BLaER1 (cell line): Measurements from ENCODE around the gene NPTXR.
"Not testable (repeated sequence)": the region's sequence is repeated elsewhere in the genome, so short reads cannot be mapped to it uniquely, and the experiment has no call there.

Experiments
- H3K27ac ChIP-seq: shearing (Covaris generic); formaldehyde crosslinking; 2 replicates; pipeline ENCODE4 v1.8.1; 2022
- H3K27me3 ChIP-seq: shearing (Covaris generic); formaldehyde crosslinking; 2 replicates; pipeline ENCODE4 v1.8.1; 2022
- H3K36me3 ChIP-seq: shearing (Covaris generic); formaldehyde crosslinking; 2 replicates; pipeline ENCODE4 v1.8.1; 2022
- H3K4me1 ChIP-seq: shearing (Covaris generic); formaldehyde crosslinking; 2 replicates; pipeline ENCODE4 v1.8.1; 2022
- H3K4me2 ChIP-seq: shearing (Covaris generic); formaldehyde crosslinking; 2 replicates; pipeline ENCODE4 v1.8.1; 2022
- H3K4me3 ChIP-seq: shearing (Covaris generic); formaldehyde crosslinking; 2 replicates; pipeline ENCODE4 v1.8.1; 2022
- H3K9ac ChIP-seq: shearing (Covaris generic); formaldehyde crosslinking; 2 replicates; pipeline ENCODE4 v1.8.1; 2022
- H3K9me3 ChIP-seq: shearing (Covaris generic); formaldehyde crosslinking; 2 replicates; pipeline ENCODE4 v1.8.1; 2022
- H4K20me1 ChIP-seq: shearing (Covaris generic); formaldehyde crosslinking; 2 replicates; pipeline ENCODE4 v1.8.1; 2022
- Cebpa-rat ChIP-seq: shearing (Covaris generic); IDR thresholded peaks from 2 replicates; pipeline ENCODE4 v1.8.1; 2022

Gene NPTXR

DNA sequence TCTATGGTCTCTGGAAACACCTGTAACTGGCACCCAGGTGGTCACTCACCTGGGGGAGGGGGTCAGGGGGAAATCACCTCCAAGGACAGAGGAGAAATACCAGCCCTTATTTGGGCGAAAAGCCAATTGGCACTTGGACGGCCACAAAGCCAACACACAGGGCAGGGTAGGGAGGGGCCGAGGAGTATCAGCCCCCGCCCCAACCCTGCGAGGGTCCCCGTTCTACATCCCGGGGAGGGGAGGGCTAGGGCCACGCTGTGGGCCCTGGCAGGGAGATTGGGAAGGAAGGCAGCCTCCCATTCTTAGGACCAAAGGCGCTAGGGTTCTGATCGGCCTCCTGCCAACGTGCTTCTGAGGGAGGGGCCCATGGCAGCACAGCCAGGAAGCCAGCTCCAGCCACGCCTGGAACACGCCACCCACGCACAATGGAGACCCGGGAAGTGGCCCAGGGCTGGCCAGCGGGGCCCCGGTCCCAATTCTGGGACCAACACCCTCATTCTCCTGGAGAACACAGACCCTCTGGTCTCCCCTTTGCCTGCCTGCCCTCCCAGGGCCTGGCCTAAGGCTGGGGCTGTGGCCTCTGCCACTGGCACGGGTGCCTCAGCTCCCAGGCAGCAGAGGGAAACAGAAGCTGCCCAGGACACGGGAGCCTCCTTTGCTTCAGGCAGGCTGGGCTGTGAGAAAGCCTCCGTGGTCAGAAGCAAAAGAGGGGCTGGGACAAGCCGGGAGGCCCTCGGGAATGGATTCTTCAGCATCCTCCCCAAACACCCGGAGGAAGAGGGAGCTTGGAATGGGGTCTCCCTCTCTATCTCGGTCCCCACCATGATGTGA lies 20.7 kb upstream of the NPTXR start:
- Histone ChIP-seq H3K4me1 (peaks cover 84% of the 10 kb centered on the region), H3K9ac (0 out of 2 replicates have a peak overlapping the region, but pooled peaks have one; percentile 29), H3K9me3 (no peaks in the 10 kb centered on the region), H3K36me3 (peaks cover 64% of the 10 kb centered on the region), H3K27ac (0 out of 2 replicates have a peak overlapping the region, but pooled peaks have one; percentile 22), H3K4me2 (peak overlapping the region; percentile 28), H3K27me3 (no peaks in the 10 kb centered on the region), H4K20me1 (peaks cover 98% of the 10 kb centered on the region), H3K4me3 (no peak overlapping the region)
- TF ChIP-seq Cebpa-rat: no peak

DNA sequence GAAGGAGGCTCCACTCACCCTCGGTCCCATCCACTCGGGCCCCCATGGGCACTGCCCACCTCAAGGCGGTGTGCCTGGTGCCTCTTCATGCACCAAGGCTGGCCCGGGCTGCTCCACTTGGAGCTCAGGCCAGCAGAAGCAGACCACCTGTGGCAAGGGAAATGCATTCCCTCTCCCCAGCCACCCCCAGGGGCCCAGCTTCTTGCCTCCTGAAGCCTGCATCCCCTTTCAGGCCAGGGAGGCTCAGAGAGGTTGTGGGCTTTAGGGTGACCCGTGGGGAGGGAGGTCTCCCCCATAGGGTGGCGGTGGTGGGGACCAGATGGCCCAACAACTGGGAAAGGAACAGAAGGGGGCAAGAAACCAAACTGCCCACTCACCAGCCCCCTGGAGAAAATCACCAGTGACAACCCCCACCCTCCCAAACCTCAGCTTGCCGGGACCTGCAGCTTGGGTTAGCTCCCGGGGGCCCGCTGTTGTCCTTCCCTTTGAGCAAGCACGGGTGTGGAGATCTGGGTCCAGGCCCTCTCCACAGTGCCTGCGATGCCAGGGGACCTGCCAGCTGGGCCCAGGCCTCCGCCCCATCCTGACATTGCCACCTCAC lies 19.8 kb upstream of the NPTXR start:
- Histone ChIP-seq H3K4me2 (peak overlapping the region; percentile 24; the same call in 1 of the 2 replicates), H4K20me1 (peaks cover 89% of the 10 kb centered on the region), H3K4me3 (no peak overlapping the region), H3K4me1 (peaks cover 74% of the 10 kb centered on the region), H3K27ac (no peak overlapping the region), H3K36me3 (peaks cover 58% of the 10 kb centered on the region), H3K9ac (peak overlapping the region; percentile 19; the same call in 1 of the 2 replicates), H3K27me3 (no peaks in the 10 kb centered on the region), H3K9me3 (no peaks in the 10 kb centered on the region)
- no peak for TF ChIP-seq Cebpa-rat

DNA sequence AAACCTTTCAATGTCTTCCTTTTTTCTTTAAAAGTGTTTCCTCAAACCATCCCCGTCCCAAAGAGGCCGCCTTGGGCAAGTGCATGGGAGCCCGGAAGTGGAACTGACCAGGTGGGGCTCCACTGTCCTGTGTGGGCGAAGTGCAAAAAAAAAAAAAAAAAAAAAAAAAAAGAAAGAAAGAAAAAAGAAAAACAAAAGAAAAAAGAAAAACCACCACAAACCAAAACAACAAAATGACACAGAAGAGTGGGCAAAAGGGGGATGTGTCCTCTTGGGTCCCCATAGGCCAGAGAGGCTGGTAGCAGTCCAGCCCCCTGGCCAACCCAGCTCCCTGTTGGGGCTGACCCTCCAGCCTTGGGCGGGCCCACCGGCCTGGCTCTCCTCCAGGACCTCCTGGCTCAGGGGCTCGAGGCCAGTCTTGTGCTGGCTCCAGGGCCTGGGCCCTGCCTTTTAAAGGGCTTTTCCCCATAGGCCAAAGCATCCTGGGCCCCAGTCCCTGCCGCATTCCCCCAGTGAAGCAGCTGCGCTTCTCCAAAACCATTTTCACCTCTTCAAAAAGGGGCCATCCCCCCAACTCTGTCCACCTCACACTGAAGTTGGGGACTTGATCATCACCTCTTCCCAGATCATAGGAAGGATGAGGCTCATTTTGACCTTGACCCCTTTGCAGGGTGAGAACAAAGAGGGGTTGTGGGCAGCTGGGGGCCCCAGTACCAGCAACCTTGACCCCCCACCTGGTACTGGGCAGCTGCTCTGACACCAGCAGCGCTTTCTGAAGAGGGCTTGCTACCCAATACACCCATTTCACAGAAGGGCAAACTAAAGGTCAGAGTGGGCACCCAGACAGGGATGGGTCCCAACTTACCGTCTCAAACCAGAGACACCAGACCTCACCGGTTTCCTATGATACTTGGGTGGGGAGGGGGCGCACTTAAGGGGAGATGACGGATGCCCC lies 18.8 kb upstream of the NPTXR start:
- H3K27me3 ChIP-seq: no peaks in the 10 kb centered on the region
- no peak overlapping the region for H3K27ac ChIP-seq
- peaks cover 48% of the 10 kb centered on the region for H3K36me3 ChIP-seq
- peak overlapping the region; percentile 39 for H3K4me2 ChIP-seq
- peaks cover 79% of the 10 kb centered on the region for H4K20me1 ChIP-seq
- TF ChIP-seq Cebpa-rat: no peak
- H3K9ac ChIP-seq: no peak overlapping the region
- peaks cover 64% of the 10 kb centered on the region for H3K4me1 ChIP-seq
- no peaks in the 10 kb centered on the region for H3K9me3 ChIP-seq
- H3K4me3 ChIP-seq: no peak overlapping the region

DNA sequence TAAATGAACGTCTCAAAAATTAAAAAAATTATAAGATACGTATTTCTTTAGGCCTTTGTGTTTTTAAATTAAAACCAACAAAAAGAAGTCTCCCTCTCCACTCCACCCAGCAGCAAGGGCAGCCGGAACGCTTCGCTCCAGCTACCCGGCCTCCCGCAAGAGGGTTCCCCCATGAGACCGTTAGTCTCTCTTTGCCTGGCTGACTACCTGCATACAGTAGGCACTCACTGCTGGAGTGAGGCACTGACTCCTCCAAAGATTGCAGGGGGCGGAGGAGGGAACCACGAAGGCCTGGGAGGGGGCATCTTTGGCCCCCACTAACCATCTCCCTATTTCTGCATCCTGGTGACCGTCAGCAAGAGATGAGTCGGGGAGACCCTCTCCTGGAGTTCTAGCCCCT lies 18.1 kb upstream of the NPTXR start:
- Histone ChIP-seq H3K9me3 (no peaks in the 10 kb centered on the region), H3K4me3 (no peak overlapping the region), H3K9ac (no peak overlapping the region), H3K27ac (no peak overlapping the region), H3K36me3 (peaks cover 41% of the 10 kb centered on the region), H3K27me3 (no peaks in the 10 kb centered on the region), H4K20me1 (peaks cover 74% of the 10 kb centered on the region), H3K4me1 (peaks cover 61% of the 10 kb centered on the region), H3K4me2 (peak overlapping the region; percentile 39)
- no peak for TF ChIP-seq Cebpa-rat

DNA sequence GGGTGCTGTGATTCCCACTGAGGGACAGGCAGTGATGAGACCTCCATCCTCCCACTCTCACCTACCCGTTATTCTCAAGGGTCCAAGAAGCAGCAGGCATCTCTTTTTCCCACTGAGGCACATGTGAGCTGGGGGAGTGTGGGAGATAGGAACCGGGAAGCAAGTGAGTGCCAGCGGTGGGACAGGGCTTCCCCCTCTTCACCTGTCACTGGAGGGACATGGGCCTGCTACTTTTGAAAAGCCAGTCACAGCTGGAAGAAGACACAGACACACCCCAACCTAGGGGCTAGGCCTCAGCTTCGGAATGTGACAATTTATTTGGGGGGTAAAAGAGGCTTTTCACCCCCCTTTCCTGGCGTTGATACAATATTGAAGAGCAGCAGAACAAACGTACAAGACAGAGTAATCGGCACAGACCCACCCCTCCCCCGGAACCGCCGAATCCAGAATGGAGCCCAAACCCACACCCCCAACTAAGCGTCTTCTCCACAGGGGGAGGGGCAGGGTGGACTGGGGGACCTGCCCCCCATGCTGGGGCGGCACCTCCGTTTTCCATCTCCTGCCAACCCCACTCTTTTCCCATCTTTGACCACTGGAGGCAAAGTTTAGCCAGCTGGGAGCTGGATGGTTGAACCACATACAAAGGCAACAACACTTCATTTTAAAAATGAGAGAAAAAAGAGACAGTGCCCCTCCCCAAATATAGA lies 17.5 kb upstream of the NPTXR start:
- Histone ChIP-seq H3K27me3 (no peaks in the 10 kb centered on the region), H3K9me3 (no peaks in the 10 kb centered on the region), H4K20me1 (peaks cover 68% of the 10 kb centered on the region), H3K36me3 (peaks cover 35% of the 10 kb centered on the region), H3K4me3 (no peak overlapping the region), H3K4me1 (peaks cover 61% of the 10 kb centered on the region), H3K9ac (no peak overlapping the region), H3K4me2 (peak overlapping the region; percentile 39), H3K27ac (no peak overlapping the region)
- TF ChIP-seq Cebpa-rat: no peak

DNA sequence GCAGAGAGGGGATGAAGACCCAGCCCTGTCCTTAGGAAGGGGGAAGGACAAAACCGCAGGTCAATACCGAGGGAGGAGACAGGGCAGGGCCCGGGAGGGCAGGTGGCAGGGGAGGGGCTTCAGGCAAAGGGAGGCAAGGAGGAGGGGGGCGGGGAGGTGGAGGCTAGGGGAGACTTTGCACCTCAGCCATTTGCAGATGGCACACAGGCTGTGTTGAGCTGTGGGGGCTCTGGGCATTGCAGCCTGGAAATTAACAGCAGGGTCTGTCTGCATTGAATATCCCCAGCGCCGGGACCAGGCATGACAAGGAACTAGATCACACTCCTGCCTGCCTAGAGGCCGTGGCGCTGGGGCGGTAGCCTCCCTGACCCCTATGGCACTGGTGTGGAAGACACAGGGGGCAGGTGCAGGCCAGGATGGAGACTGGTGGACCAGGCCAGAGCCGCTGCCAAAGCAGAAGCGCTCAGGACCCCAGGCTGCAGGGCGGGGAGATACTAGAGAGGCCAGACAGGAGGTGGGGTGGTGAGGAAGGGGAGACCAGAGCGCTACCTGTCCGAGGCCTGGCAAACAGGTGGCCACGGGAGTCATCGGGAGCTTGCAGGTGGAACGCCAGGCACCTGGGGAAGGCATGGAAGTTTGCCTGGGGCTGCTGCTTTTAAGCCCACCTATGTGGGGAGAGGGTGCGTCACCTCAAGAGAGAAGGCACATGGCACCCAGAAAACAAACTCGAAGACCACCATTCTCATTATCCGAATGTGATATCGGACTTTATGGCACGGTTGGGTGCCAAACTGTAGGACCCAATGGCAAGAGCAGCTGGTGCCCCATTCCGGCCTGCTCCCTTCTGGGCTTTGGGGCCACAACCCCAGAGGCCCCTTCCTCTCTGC lies 16.7 kb upstream of the NPTXR start:
- Histone ChIP-seq H3K27ac (no peak overlapping the region), H3K36me3 (peaks cover 27% of the 10 kb centered on the region), H3K27me3 (no peaks in the 10 kb centered on the region), H3K4me1 (peaks cover 57% of the 10 kb centered on the region), H4K20me1 (peaks cover 60% of the 10 kb centered on the region), H3K9ac (no peak overlapping the region), H3K4me3 (no peak overlapping the region), H3K4me2 (peak overlapping the region; percentile 39), H3K9me3 (no peaks in the 10 kb centered on the region)
- TF ChIP-seq Cebpa-rat: no peak

DNA sequence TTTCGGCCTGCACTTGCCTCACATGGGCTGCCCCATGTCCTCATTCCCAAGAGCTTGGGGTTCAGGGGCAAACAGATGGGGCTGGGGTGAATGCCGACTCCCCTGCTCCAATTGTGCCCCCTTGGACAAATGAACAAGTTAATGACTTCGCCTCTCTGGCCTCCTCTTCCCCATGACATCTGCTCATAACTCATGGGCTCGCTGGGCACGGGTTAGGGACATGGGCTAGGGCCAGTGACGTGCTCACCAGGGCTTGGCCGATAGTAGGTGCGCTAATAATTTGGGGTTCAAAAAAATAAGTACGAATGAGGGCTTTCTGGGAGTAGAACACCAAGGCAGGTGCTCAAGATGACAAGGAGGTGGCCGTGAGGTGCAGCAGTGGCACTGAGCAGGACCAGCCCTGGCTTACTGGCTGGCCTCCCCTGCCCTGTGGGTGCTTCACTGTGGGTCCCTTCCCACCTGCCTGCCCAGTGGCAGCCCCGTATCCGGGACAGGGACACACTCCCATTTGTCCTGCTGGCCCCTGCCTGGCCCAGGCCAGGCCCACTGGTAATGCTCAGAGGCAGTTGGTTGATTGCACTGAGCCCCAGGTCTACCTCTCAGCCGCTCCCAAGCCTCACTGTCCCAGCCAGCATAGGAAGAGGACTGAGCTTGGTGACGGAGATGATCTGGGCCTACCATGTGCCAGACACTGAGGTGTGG lies 15.9 kb upstream of the NPTXR start:
- Histone ChIP-seq H3K27ac (no peak overlapping the region), H3K4me2 (peak overlapping the region; percentile 39), H3K27me3 (no peaks in the 10 kb centered on the region), H3K9me3 (no peaks in the 10 kb centered on the region), H3K9ac (no peak overlapping the region), H3K4me1 (peaks cover 49% of the 10 kb centered on the region), H4K20me1 (peaks cover 52% of the 10 kb centered on the region), H3K36me3 (peaks cover 19% of the 10 kb centered on the region), H3K4me3 (no peak overlapping the region)
- TF ChIP-seq Cebpa-rat: no peak

DNA sequence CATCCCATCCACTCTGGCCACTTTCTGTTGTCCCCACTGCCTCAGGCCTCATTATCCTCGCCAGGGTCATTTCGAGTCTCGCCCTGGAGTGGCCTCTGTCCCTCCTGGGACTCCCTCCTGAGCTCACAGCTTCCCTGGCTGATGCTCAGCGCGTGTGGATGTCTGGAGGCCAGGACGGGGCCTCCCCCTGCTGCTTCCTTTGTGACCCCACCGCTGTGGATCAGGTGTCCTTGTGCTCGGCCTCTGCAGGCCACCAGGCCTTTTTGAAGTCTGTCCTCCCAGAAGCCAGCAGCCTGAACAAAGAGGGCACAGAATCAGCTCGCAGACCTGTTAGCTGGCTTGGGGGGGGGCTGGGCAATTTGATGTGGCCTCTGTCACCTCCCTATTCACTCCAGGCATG lies 14.7 kb upstream of the NPTXR start:
- H3K27ac ChIP-seq: no peak overlapping the region
- H3K4me2 ChIP-seq: no peak overlapping the region
- no peak for TF ChIP-seq Cebpa-rat
- peaks cover 9% of the 10 kb centered on the region; the same call in 1 of the 2 replicates for H3K36me3 ChIP-seq
- H3K4me3 ChIP-seq: no peak overlapping the region
- H3K9me3 ChIP-seq: no peaks in the 10 kb centered on the region
- H3K27me3 ChIP-seq: no peaks in the 10 kb centered on the region
- H4K20me1 ChIP-seq: peaks cover 40% of the 10 kb centered on the region
- no peak overlapping the region for H3K9ac ChIP-seq
- peaks cover 37% of the 10 kb centered on the region for H3K4me1 ChIP-seq

DNA sequence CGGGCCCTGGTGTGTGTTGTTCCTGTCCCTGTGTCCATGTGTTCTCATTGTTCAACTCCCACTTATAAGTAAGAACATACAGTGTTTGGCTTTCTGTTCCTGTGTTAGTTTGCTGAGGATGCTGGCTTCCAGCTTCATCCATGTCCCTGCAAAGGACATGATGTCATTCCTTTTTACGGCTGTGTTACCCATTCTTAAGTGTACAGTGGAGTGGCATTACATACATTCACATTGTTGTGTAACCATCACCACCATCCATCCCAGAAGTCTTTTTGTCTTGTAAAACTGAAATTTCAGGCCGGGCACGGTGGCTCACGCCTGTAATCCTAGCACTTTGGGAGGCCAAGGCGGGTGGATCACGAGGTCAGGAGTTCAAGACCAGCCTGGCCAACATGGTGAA lies 10.6 kb upstream of the NPTXR start:
- not testable (repeated sequence) for H3K9ac ChIP-seq, H3K4me2 ChIP-seq, H4K20me1 ChIP-seq, H3K9me3 ChIP-seq, H3K4me3 ChIP-seq, H3K27ac ChIP-seq, H3K36me3 ChIP-seq, H3K4me1 ChIP-seq, H3K27me3 ChIP-seq

DNA sequence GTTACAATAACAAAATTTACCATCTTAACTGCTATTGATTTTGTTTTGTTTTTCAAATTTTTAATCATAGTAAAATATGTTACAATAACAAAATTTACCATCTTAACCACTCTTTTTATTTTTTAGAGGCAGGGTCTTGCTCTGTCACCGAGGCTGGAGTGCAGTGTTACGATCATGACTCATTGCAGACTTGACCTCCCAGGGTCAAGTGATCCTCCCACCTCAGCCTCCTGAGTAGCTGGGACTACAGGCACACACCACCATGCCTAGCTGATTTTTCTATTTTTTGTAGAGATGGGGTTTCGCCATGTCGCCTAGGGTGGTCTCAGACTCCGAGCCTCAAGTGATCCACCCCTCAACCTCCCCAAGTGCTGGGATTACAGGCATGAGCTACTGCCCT lies 10.1 kb upstream of the NPTXR start:
- not testable (repeated sequence) for H3K9me3 ChIP-seq, H3K36me3 ChIP-seq, H3K4me1 ChIP-seq, H3K27ac ChIP-seq, H3K9ac ChIP-seq, H3K4me2 ChIP-seq, H3K27me3 ChIP-seq, H3K4me3 ChIP-seq, H4K20me1 ChIP-seq
